Keratinocyte (primary cell): ENCODE data around the gene HIGD2A. TPM values are rescaled to one million over a fixed set of nuclear protein-coding genes. Genes with fewer than 3 reads are reported as not detected.
A peak's percentile ranks its signal among the peaks of the same experiment; 100 is the strongest.

Experiments used
- DNase-seq: peaks from one replicate; pipeline ENCODE4 v3.0.0-alpha.2; 2011; ENCODE audit warnings: low read depth, missing footprints, low spot score
- FAIRE-seq: peaks from 2 replicates; lab custom pipeline; 2011; peaks lifted over from hg19 to GRCh38; lab: Jason Lieb, UNC
- H2AFZ ChIP-seq: 2 replicates; pipeline ENCODE4 v1.6.0; 2012; ENCODE audit warnings: low read length, control low read depth, inconsistent platforms; ENCODE audit not compliant: control insufficient read depth
- H3K27ac ChIP-seq: 2 replicates; pipeline ENCODE4 v1.5.1; 2011; ENCODE audit warnings: low read length; ENCODE audit not compliant: control insufficient read depth, insufficient read depth
- H3K27me3 ChIP-seq: 3 replicates; pipeline ENCODE4 v1.6.0; 2011; ENCODE audit warnings: low read length; ENCODE audit not compliant: control insufficient read depth, insufficient read depth; ENCODE audit errors: extremely low read depth
- H3K36me3 ChIP-seq, 2 experiments: 2 replicates in 1 of 2; 3 replicates in 1 of 2; pipeline ENCODE4 v1.5.1; 2011; ENCODE audit warnings: low read length in 2 of 2, mild to moderate bottlenecking in 1 of 2; ENCODE audit not compliant: control insufficient read depth in 2 of 2, insufficient read depth in 2 of 2; ENCODE audit errors: extremely low read depth in 1 of 2
- H3K4me1 ChIP-seq: 3 replicates; pipeline ENCODE4 v1.5.1; 2011; ENCODE audit warnings: low read length; ENCODE audit not compliant: control insufficient read depth, insufficient read depth; ENCODE audit errors: extremely low read depth
- H3K4me2 ChIP-seq: 3 replicates; pipeline ENCODE4 v1.6.0; 2011; ENCODE audit warnings: low read depth, low read length; ENCODE audit not compliant: control insufficient read depth, insufficient read depth; ENCODE audit errors: extremely low read depth
- H3K4me3 ChIP-seq, 3 experiments: fragments of 200-600 bp in 1 of 3; sonication (generic) in 1 of 3; 2 replicates in 2 of 3; 3 replicates in 1 of 3; pipeline ENCODE4 v1.5.1; 2011 to 2016; ENCODE audit warnings: low read length in 3 of 3, mild to moderate bottlenecking in 3 of 3, control low read depth in 2 of 3, inconsistent platforms in 1 of 3, low read depth in 1 of 3, mixed read lengths in 1 of 3, mixed run types in 1 of 3, moderate library complexity in 1 of 3; ENCODE audit not compliant: control insufficient read depth in 2 of 3, insufficient read depth in 2 of 3; ENCODE audit errors: extremely low read depth in 1 of 3
- H3K79me2 ChIP-seq: 2 replicates; pipeline ENCODE4 v1.6.0; 2012; ENCODE audit warnings: low read length; ENCODE audit not compliant: control insufficient read depth, insufficient read depth
- H3K9ac ChIP-seq: 3 replicates; pipeline ENCODE4 v1.6.0; 2011; ENCODE audit warnings: low read length; ENCODE audit not compliant: control insufficient read depth, insufficient read depth; ENCODE audit errors: extremely low read depth
- H3K9me1 ChIP-seq: 3 replicates; pipeline ENCODE4 v1.6.0; 2011; ENCODE audit warnings: low read length; ENCODE audit not compliant: control insufficient read depth, insufficient read depth; ENCODE audit errors: extremely low read depth
- H3K9me3 ChIP-seq: 2 replicates; pipeline ENCODE4 v1.5.1; 2012; ENCODE audit warnings: low read depth, low read length; ENCODE audit not compliant: control insufficient read depth
- H4K20me1 ChIP-seq: 3 replicates; pipeline ENCODE4 v1.6.0; 2011; ENCODE audit warnings: low read length; ENCODE audit not compliant: control insufficient read depth, insufficient read depth; ENCODE audit errors: extremely low read depth
- EZH2 ChIP-seq: IDR thresholded peaks from one replicate; pipeline ENCODE4 v1.6.1; 2012; ENCODE audit warnings: inconsistent platforms, mild to moderate bottlenecking, low read length, moderate library complexity
- dilution Hi-C: fragments of 300-500 bp; cut with MboI; formaldehyde crosslinking; loops from one replicate; pipeline ENCODE4 v1.7.0; 2020; ENCODE audit warnings: low sequenced_read_pairs; ENCODE audit not compliant: extremely low pct_ligation_motif_present
- polyA plus RNA-seq, 5 experiments: library from polyadenylated mRNA; depleted of rRNA in 3 of 5; stranded (reverse) in 3 of 5; stranded (forward) in 1 of 5; unstranded in 1 of 5; fragments of >200 nt; gene quantifications; 1 replicate in 1 of 5; 2 replicates in 3 of 5; 3 replicates in 1 of 5; pipeline versions ENCODE4 v1.2.1 to v1.2.3, GENCODE V29; 2011 to 2012; ENCODE audit warnings: missing spikeins in 2 of 5, low read depth in 1 of 5, low replicate concordance in 1 of 5
- small RNA-seq, 3 experiments: library from RNA; depleted of rRNA; stranded (forward); fragments of <200 nt; gene quantifications; one replicate each; pipeline ENCODE3, GENCODE V24; 2012; ENCODE audit warnings: low read depth in 3 of 3, low replicate concordance in 1 of 3; ENCODE audit not compliant: insufficient read length in 3 of 3
- TF ChIP-seq, protein P1 (sequence below), 3 experiments: IDR thresholded peaks in 1 of 3; conservative IDR thresholded peaks in 1 of 3; optimal IDR thresholded peaks in 1 of 3; 2 replicates in 2 of 3; 3 replicates in 1 of 3; pipeline versions ENCODE3 to v1.5.1; 2011; ENCODE audit warnings: low read length in 3 of 3, mild to moderate bottlenecking in 3 of 3, moderate library complexity in 2 of 3, control low read depth in 1 of 3, inconsistent platforms in 1 of 3; ENCODE audit not compliant: insufficient read depth in 2 of 3; ENCODE audit errors: extremely low read depth in 1 of 3

Gene HIGD2A
- polyA plus RNA-seq, 1 donor (not counting 4 experiments of a cell fraction or from before 2014, with no cell fraction given), result 74.6 TPM

DNA sequence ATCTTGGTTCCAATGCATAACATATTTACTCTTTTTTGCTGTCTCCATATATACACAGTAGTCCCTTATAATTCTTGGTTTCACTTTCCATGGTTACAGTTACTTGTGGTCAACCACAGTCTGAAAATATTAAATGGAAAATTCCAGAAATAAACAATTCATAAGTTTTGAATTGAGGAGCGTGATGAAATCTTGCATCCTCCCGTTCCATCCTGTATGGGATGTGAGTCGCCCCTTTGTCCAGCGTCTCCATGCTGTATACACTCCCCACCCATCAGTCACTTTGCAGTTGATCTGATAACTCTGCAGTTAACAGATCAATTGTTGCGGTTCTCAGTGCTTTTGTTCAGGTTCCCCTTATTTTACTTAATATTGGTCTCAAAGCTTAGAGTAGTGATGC, 48.1 kb downstream of the HIGD2A start:
- Histone ChIP-seq H3K79me2 (no peaks in the 10 kb centered on the region), H3K36me3 (no peaks in the 10 kb centered on the region), H3K9me1 (no peaks in the 10 kb centered on the region), H4K20me1 (no peaks in the 10 kb centered on the region), H3K27ac (peak overlapping the region; percentile 26), H2AFZ (peak overlapping the region; percentile 7), H3K9ac (no peak overlapping the region), H3K4me3 (no peak overlapping the region), H3K9me3 (no peaks in the 10 kb centered on the region), H3K4me2 (peak overlapping the region; percentile 58), H3K27me3 (no peaks in the 10 kb centered on the region), H3K4me1 (peaks cover 9% of the 10 kb centered on the region)
- DNase-seq (no peak), FAIRE-seq (peak; percentile 57)
- dilution Hi-C loops, result no loop called here
- TF ChIP-seq, protein P1, sequence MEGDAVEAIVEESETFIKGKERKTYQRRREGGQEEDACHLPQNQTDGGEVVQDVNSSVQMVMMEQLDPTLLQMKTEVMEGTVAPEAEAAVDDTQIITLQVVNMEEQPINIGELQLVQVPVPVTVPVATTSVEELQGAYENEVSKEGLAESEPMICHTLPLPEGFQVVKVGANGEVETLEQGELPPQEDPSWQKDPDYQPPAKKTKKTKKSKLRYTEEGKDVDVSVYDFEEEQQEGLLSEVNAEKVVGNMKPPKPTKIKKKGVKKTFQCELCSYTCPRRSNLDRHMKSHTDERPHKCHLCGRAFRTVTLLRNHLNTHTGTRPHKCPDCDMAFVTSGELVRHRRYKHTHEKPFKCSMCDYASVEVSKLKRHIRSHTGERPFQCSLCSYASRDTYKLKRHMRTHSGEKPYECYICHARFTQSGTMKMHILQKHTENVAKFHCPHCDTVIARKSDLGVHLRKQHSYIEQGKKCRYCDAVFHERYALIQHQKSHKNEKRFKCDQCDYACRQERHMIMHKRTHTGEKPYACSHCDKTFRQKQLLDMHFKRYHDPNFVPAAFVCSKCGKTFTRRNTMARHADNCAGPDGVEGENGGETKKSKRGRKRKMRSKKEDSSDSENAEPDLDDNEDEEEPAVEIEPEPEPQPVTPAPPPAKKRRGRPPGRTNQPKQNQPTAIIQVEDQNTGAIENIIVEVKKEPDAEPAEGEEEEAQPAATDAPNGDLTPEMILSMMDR (optimal IDR thresholded peaks at IDR 0.05 in 1 of 3, IDR thresholded peaks at IDR 0.05 in 1 of 3, conservative IDR thresholded peaks at IDR 0.05 in 1 of 3; ENCODE audit: extremely low read depth in 1 of 3, insufficient read depth in 2 of 3, low read length in 3 of 3), result no peak
- no peak for TF ChIP-seq EZH2

DNA sequence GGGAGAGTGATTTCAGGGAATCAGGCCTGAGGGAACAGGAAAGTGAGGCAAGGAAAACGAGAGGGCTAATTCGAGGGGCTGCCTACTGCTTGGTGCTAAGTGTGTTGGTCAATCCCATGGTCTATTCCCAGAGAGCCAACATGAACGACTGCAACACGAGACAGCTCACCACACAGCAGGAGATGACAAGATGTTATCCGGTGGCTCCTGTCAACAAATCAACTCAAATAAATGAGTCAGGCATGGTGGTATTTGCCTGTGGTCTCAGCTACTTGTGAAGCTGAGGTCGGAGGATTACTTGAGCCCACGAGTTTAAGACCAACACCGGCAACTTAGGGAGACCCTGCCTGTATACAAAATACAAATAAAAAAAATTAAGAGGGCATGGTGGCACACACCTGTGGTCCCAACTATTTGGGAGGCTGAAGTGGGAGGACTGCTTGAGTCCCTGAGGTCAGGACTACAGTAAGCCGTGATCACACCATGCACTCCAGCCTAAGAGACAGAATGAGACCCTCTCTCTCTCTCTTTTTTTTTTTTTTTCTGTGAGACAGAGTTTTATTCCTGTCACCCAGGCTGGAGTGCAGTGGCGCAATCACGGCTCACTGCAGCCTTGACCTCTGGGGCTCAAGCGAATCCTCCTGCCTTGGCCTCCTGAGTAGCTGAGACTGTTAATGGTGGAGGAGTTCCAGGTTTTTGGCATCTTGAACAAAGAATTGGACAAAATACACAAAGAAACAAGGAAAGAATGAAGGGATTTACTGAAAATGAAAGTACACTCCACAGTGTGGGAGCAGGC, 50.6 kb downstream of the HIGD2A start:
- no peak overlapping the region for H3K27ac ChIP-seq
- H3K9me3 ChIP-seq, result no peaks in the 10 kb centered on the region
- no peak overlapping the region for H3K4me3 ChIP-seq
- no peaks in the 10 kb centered on the region for H3K79me2 ChIP-seq
- no peaks in the 10 kb centered on the region for H3K9me1 ChIP-seq
- TF ChIP-seq, protein P1 (optimal IDR thresholded peaks at IDR 0.05 in 1 of 3, IDR thresholded peaks at IDR 0.05 in 1 of 3, conservative IDR thresholded peaks at IDR 0.05 in 1 of 3; ENCODE audit: extremely low read depth in 1 of 3, insufficient read depth in 2 of 3, low read length in 3 of 3), result no peak
- no peak overlapping the region for H3K4me2 ChIP-seq
- H4K20me1 ChIP-seq, result no peaks in the 10 kb centered on the region
- no peaks in the 10 kb centered on the region for H3K36me3 ChIP-seq
- H3K27me3 ChIP-seq, result no peaks in the 10 kb centered on the region
- H3K9ac ChIP-seq, result no peak overlapping the region
- DNase-seq, result no peak
- no peak overlapping the region for H2AFZ ChIP-seq
- no peak for FAIRE-seq
- peaks cover 15% of the 10 kb centered on the region for H3K4me1 ChIP-seq
- dilution Hi-C loops, result no loop called here

Small RNA genes lying within 50 kb of the gene (small RNA-seq; reads per million reads assigned to genes)
- gene AC010297.1 (0 reads per million in 3 experiments), gene MIR1271 (0.60 to 9.0 (median 1.8) reads per million in 3 experiments)

Other genes starting within 250 kb of the HIGD2A start
- 3.6 to 11.4 TPM (median 5.2 TPM) in 3 replicates for gene SIMC1, start 150.3 kb upstream of the HIGD2A start, polyA plus RNA-seq
- 100 to 128 TPM (median 112 TPM) in 3 replicates for gene KIAA1191, start 27.0 kb upstream of the HIGD2A start, polyA plus RNA-seq
- gene ARL10, start 23.3 kb upstream of the HIGD2A start, polyA plus RNA-seq, result 0.70 to 2.4 TPM (median 1.6 TPM) in 3 replicates
- 73.3 to 101 TPM (median 96.7 TPM) in 3 replicates for gene NOP16, start 153 bp upstream of the HIGD2A start, polyA plus RNA-seq
- 326 to 485 TPM (median 427 TPM) in 3 replicates for gene CLTB, start 27.8 kb downstream of the HIGD2A start, polyA plus RNA-seq
- 44.7 to 63.2 TPM (median 52.9 TPM) in 3 replicates for gene FAF2, start 59.6 kb downstream of the HIGD2A start, polyA plus RNA-seq
- 5.3 to 9.9 TPM (median 6.4 TPM) in 3 replicates for gene RNF44, start 148.7 kb downstream of the HIGD2A start, polyA plus RNA-seq
- gene CDHR2, start 160.6 kb downstream of the HIGD2A start, polyA plus RNA-seq, result 0.01 TPM in 2 of 3 replicates, not detected in the other
- gene GPRIN1, start 221.4 kb downstream of the HIGD2A start, polyA plus RNA-seq, result 4.0 to 4.6 TPM (median 4.4 TPM) in 3 replicates
- 0.21 to 1.00 TPM (median 0.69 TPM) in 3 replicates for gene SNCB, start 241.8 kb downstream of the HIGD2A start, polyA plus RNA-seq
- not detected in 3 replicates for gene EIF4E1B, start 241.9 kb downstream of the HIGD2A start, polyA plus RNA-seq